Skeletal muscle tissue (tissue), 4 donors: ENCODE data around the gene RPAP3. TPM values are rescaled to one million over a fixed set of nuclear protein-coding genes. Genes with fewer than 3 reads are reported as not detected.

Source experiments
- H3K27ac ChIP-seq: one replicate; pipeline ENCODE4 v1.7.0; 2013; ENCODE audit warnings: mild to moderate bottlenecking, low read depth, low read length, inconsistent platforms
- H3K27me3 ChIP-seq, 3 donors: one replicate each; pipeline ENCODE4 v1.7.0; 2013; ENCODE audit warnings: low read length in 3 of 3; ENCODE audit not compliant: control insufficient read depth in 3 of 3, insufficient read depth in 3 of 3
- H3K36me3 ChIP-seq, 3 donors: one replicate each; pipeline ENCODE4 v1.7.0; 2013; ENCODE audit warnings: low read length in 3 of 3; ENCODE audit not compliant: control insufficient read depth in 3 of 3, insufficient read depth in 3 of 3
- H3K4me1 ChIP-seq, 3 donors: one replicate each; pipeline ENCODE4 v1.7.0; 2013; ENCODE audit warnings: low read length in 3 of 3, mild to moderate bottlenecking in 3 of 3; ENCODE audit not compliant: control insufficient read depth in 3 of 3, insufficient read depth in 3 of 3
- H3K4me3 ChIP-seq, 3 donors: one replicate each; pipeline ENCODE4 v1.7.0; 2013; ENCODE audit warnings: low read length in 3 of 3
- H3K9ac ChIP-seq, 3 donors: one replicate each; pipeline ENCODE4 v1.7.0; 2013; ENCODE audit warnings: low read length in 3 of 3, mild to moderate bottlenecking in 3 of 3, moderate library complexity in 2 of 3, low read depth in 1 of 3
- H3K9me3 ChIP-seq, 3 donors: one replicate each; pipeline ENCODE4 v1.7.0; 2013; ENCODE audit warnings: low read length in 3 of 3; ENCODE audit not compliant: control insufficient read depth in 3 of 3
- total RNA-seq: library from RNA; depleted of rRNA; stranded (reverse); fragments of >200 nt; gene quantifications from one replicate; pipeline ENCODE4 v1.2.3, GENCODE V29; 2014
- donor health status: Osteomylitis.

Gene RPAP3
- total RNA-seq, 1 donor from 2014 or later, result 5.2 TPM

DNA sequence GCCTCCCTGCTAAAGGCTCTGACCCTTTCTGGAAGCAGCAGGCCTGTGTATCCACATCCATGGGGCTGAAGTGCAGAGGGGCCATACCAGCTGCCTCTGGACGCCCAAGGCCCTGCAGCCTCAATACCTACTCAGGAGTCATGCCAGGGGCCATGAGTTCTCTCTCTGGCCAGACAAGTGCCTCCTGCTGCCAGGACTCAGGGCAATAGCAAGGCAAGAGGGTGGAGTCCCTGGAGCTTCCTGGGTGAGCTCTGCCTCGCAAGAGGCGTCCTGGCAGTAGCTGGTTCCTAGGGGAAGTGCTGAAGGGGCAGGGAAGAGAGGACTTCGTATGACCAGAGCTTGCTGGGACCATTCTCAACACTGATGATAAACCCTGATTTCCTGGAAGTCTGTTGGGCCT is 30.4 kb upstream of the RPAP3 start:
- Histone ChIP-seq H3K36me3 (no peaks in the 10 kb centered on the region), H3K27ac (peak overlapping the region; percentile 58), H3K4me1 (peaks cover 60 to 75% (median 62%) of the 10 kb centered on the region in 3 donors), H3K4me3 (no peak overlapping the region), H3K9me3 (no peaks in the 10 kb centered on the region), H3K9ac (peak overlapping the region in 1 of 3 donors; percentile 50), H3K27me3 (peaks cover 0 to 2% (median 0%) of the 10 kb centered on the region in 3 donors)

DNA sequence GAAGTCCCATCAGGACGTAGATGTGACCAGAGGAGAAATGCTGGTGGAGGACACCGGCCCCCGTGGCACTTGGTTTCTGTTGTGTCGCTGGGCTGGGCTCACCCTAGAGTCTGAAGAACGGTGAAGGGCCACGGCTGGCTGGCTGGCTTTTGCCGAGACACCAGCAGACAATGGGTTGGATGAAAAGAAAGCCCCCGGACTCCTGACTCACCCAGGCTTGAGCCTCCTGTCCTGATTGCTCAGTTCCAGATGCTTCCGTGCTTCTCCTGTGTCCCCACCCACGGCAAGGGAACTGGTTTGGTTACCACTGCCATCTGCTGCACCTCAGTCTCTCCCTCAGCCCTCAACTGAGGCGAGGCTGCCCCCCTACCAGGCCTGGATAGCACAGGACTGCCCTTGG is 29.8 kb upstream of the RPAP3 start:
- Histone ChIP-seq H3K36me3 (no peaks in the 10 kb centered on the region), H3K27me3 (peaks cover 0 to 2% (median 0%) of the 10 kb centered on the region in 3 donors), H3K4me3 (no peak overlapping the region), H3K9me3 (no peaks in the 10 kb centered on the region), H3K9ac (peak overlapping the region in 1 of 3 donors; percentile 33), H3K4me1 (peaks cover 57 to 69% (median 59%) of the 10 kb centered on the region in 3 donors), H3K27ac (peak overlapping the region; percentile 58)

DNA sequence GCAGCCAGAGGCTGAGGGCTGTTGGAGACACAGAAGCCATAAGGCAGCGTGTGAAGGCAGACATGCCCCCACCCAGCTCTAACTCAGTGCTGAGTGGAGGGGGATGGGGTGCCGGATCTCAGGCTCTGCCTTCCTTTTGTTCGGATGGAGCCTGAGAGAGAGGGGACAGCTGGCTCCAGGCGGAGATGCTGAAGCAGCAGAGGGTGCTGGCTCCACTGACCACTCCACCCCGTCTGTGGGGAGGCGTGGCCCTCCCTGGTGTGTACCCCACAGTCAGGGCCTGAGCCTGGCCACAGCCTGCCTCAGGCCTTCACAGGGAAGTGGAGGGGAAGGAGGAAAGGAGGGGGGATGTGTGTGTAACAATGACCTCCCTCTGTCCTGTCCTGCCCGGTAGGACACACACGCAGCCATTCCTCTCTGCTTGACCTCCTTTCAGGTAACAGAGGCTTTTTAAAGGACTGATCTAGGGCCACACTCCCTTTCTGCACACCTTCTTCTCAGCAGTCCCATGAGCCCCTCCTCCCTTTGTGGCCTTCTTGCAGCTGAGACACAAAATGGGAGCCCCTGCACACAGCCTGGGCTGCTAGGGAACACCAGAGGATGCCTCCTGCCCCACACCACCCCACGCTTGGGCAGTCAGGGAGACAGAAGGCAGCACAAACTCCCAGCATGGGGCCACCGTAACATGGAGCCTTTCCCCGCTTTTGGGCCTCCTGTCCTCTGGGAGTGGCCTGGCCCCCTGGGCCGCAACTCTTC is 29.1 kb upstream of the RPAP3 start:
- H3K27ac ChIP-seq, result no peak overlapping the region
- H3K27me3 ChIP-seq, result peaks cover 0 to 2% (median 0%) of the 10 kb centered on the region in 3 donors
- no peaks in the 10 kb centered on the region for H3K9me3 ChIP-seq
- H3K4me1 ChIP-seq, result peaks cover 59 to 68% (median 62%) of the 10 kb centered on the region in 3 donors
- no peaks in the 10 kb centered on the region for H3K36me3 ChIP-seq
- peak overlapping the region in 1 of 3 donors; percentile 25 for H3K9ac ChIP-seq
- H3K4me3 ChIP-seq, result no peak overlapping the region

DNA sequence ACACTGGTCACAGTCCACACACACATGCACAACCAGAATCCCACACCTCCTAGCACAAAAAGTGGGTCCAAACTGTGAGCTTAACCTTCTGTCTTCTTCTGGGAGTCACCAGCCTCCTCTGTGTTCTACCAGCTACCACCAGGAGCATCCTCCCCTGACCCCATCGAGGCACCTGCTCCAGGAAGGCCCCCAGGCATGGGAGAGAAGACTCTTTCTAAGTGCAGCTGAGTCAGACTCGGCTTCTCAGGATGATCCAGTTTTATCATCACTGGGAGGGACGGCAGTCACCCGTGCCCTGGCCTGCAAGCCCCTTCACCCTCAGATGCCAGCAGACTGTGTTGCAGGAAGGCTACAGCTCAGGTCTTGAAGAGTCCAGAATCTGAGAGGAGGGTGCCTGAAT is 27.3 kb upstream of the RPAP3 start:
- Histone ChIP-seq H3K9ac (no peak overlapping the region), H3K36me3 (no peaks in the 10 kb centered on the region), H3K9me3 (no peaks in the 10 kb centered on the region), H3K27ac (no peak overlapping the region), H3K4me3 (no peak overlapping the region), H3K4me1 (peaks cover 57 to 64% (median 61%) of the 10 kb centered on the region in 3 donors), H3K27me3 (peaks cover 0 to 2% (median 0%) of the 10 kb centered on the region in 3 donors)

DNA sequence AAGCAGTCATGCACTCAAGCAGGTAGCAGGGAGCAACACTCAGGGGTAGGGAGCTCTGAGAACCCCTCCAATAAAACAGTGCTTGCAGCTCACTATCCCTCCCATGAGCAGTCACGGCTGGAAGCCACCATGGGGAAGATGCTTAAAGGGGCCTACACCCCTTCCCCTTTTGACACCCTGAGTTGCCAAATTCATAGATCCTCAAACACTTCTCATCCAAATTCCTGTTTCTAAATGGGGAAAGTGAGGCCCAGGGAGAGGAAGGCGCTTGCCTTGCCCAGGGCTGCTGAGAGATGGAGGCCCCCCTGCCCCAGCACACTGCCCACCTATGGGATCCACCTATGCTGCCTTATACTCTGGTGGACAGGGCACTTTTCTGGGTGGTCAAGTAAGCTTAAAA is 26.7 kb upstream of the RPAP3 start:
- Histone ChIP-seq H3K4me1 (peaks cover 52 to 59% (median 56%) of the 10 kb centered on the region in 3 donors), H3K36me3 (no peaks in the 10 kb centered on the region), H3K4me3 (no peak overlapping the region), H3K9me3 (no peaks in the 10 kb centered on the region), H3K9ac (no peak overlapping the region), H3K27ac (no peak overlapping the region), H3K27me3 (peaks cover 0 to 2% (median 0%) of the 10 kb centered on the region in 3 donors)

DNA sequence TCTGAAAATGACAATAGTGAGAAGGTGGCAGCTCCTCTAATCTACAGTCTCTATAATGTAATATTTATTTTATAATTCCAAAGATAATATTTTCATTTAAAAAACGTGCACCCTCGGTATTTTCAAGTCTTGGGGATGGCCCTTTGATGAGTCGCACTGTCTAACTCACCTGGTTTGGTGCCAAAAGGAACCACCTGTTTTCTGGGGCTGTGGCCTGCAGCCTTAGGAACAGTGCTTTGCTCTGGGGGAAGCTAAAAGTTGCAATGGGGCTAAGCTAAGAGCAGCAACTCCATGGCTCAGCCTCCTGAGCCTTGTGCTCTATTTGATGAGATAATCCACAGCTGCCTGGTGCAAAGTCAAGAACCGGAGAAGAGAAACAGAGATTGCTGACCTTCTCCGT is 25.9 kb upstream of the RPAP3 start:
- Histone ChIP-seq H3K9ac (no peak overlapping the region), H3K36me3 (no peaks in the 10 kb centered on the region), H3K27me3 (peaks cover 0 to 2% (median 0%) of the 10 kb centered on the region in 3 donors), H3K4me1 (peaks cover 44 to 52% (median 48%) of the 10 kb centered on the region in 3 donors), H3K9me3 (no peaks in the 10 kb centered on the region), H3K27ac (no peak overlapping the region), H3K4me3 (no peak overlapping the region)

DNA sequence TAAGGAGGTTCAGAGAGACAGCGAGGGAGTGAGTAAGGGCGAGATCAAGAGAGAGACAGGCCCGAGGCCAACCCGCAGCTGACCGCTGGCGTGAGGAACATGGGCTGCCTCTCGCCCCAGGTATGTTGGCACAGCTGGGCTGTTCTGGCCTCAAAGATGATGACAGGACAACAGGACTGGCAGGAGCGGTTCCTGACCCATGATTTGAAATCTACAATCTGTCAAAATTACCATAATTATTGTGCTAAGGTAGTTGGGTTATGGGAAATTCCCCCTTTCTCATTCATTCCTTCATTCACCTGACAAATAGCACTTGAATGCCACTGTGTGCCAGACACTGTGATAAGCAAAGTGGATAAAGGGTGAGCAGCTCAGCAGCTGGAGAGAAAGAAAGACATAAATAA is 24.5 kb upstream of the RPAP3 start:
- Histone ChIP-seq H3K9me3 (no peaks in the 10 kb centered on the region), H3K36me3 (no peaks in the 10 kb centered on the region), H3K27me3 (no peaks in the 10 kb centered on the region), H3K4me1 (peaks cover 30 to 39% (median 38%) of the 10 kb centered on the region in 3 donors), H3K27ac (no peak overlapping the region), H3K4me3 (no peak overlapping the region), H3K9ac (peak overlapping the region in 2 of 3 donors; percentile 28 to 34)

DNA sequence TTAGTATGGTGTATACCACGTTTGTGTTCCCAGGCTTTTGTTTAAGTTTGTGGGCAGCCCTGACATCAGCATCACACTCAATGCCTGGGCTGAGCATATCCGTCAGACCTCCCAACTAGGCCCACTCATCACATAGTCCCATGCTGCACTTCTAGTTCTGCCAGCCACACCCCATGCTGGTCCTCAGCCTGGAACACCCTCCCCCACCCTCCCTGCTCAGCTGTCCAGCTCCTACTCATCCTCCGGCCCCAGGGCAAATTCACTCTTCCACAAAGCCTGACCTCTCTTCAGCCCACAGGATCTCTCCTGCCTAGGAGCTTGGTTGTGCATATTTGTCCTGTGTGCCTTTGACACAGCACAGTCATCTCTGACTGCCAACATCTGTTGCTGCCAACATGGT is 23.4 kb upstream of the RPAP3 start:
- Histone ChIP-seq H3K4me1 (peaks cover 22 to 29% (median 27%) of the 10 kb centered on the region in 3 donors), H3K9me3 (no peaks in the 10 kb centered on the region), H3K4me3 (no peak overlapping the region), H3K9ac (no peak overlapping the region), H3K27ac (no peak overlapping the region), H3K36me3 (no peaks in the 10 kb centered on the region), H3K27me3 (no peaks in the 10 kb centered on the region)

DNA sequence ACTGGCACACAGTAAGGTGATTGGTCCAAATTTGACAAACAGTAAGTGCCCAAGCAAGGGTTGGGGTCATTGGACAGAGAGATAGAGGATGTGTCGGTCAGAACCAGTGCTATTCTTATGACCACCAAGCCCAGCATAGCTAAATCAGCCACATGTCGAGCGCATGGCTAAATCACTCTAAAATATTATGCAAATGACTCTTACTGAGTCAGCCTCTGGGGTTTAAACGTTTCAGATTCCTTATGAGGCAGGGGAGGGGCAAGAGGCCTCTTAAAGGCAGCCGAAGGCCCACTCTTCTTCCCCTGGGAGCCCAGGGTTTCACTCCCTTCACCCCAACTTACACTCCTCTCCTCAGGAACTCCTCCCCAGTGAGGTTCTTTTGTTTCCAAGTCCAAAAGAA is 20.1 kb upstream of the RPAP3 start:
- Histone ChIP-seq H3K36me3 (no peaks in the 10 kb centered on the region), H3K9me3 (no peaks in the 10 kb centered on the region), H3K4me1 (peaks cover 16 to 20% (median 18%) of the 10 kb centered on the region in 3 donors), H3K27ac (no peak overlapping the region), H3K9ac (no peak overlapping the region), H3K27me3 (no peaks in the 10 kb centered on the region), H3K4me3 (no peak overlapping the region)

DNA sequence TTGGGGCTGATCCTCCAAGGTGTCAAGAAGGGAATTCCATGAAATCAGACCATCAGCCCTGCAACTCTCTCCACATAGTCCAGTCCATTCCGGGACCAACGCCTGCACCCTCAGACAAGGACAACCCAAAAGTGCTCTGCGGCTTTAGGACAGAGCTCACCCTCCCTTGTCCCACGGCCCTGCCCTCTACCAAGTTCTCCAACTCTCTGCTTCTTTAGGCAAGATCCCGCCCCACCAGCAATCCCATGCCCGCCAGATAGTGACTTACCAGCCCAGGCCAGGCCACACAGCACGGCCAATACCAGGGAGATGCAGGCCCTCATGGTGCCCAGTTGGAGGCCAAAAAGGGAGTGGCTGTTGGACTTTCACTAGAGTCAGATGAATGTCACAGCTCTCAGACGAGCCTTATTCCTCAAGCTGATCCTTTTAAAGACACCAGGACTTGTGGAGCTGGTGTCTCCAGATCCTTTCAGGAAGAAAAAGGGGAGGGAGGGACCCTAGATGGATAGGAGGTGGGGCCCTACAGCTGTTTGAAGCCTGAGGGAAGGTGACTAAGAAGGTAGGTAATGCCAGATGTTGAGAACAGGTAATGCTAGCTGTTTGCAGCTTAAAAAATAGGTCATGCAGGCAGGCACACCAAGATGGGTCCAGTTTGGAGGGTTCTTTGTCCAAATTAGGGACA is 19.4 kb upstream of the RPAP3 start, which contains the start of gene ENDOU:
Gene ENDOU, minus strand, starts transcription at position 400 of the 682 bp plus-strand sequence. Its CDS starts 77 bp downstream, at position 323.
- H3K9ac ChIP-seq, result no peak within 1 kb of the TSS
- H3K27me3 ChIP-seq, result no peaks in the 10 kb centered on the region
- H3K27ac ChIP-seq, result no peak within 1 kb of the TSS
- no peak within 1 kb of the TSS for H3K4me3 ChIP-seq
- H3K4me1 ChIP-seq, result peaks cover 10 to 16% (median 14%) of the 10 kb centered on the region in 3 donors
- H3K9me3 ChIP-seq, result no peaks in the 10 kb centered on the region
- no peaks in the 10 kb centered on the region for H3K36me3 ChIP-seq
